ENCODE data around the gene TPBG.

TPBG gene

GRCh38 chr6:82363428-82364086 is at the start of gene TPBG:
TPBG (plus strand) TSS chr6:82363817; CDS start chr6:82364962, 1,145 bp downstream.
- DNase-seq (ENCODE audit: low spot score) = peak; percentile 3

GRCh38 chr6:82322386-82322785 is 41.2 kb upstream of the TPBG start:
- DNase-seq (ENCODE audit: low spot score) = no peak

- no peak for DNase-seq (ENCODE audit: low spot score)
Measured at GRCh38 chr6:82329766-82330165, 33.9 kb upstream of the TPBG start.

GRCh38 chr6:82330171-82330804 is 33.3 kb upstream of the TPBG start:
- no peak for DNase-seq (ENCODE audit: low spot score)

- DNase-seq (ENCODE audit: low spot score) = no peak
Measured at GRCh38 chr6:82331031-82331773, 32.4 kb upstream of the TPBG start.

- no peak for DNase-seq (ENCODE audit: low spot score)
Measured at GRCh38 chr6:82333781-82334180, 29.8 kb upstream of the TPBG start.

GRCh38 chr6:82337688-82338257 is 25.8 kb upstream of the TPBG start:
- no peak for DNase-seq (ENCODE audit: low spot score)

- no peak for DNase-seq (ENCODE audit: low spot score)
Measured at GRCh38 chr6:82348130-82348529, 15.5 kb upstream of the TPBG start.

- DNase-seq (ENCODE audit: low spot score) = no peak
Measured at GRCh38 chr6:82353848-82354247, 9.8 kb upstream of the TPBG start.

- no peak for DNase-seq (ENCODE audit: low spot score)
Measured at GRCh38 chr6:82360552-82360951, 3.1 kb upstream of the TPBG start.

GRCh38 chr6:82361631-82362030 is 2.0 kb upstream of the TPBG start:
- no peak for DNase-seq (ENCODE audit: low spot score)

GRCh38 chr6:82362144-82362543 is 1.5 kb upstream of the TPBG start:
- DNase-seq (ENCODE audit: low spot score) = no peak

- DNase-seq (ENCODE audit: low spot score) = no peak
Measured at GRCh38 chr6:82362878-82363427, 664 bp upstream of the TPBG start.

- DNase-seq (ENCODE audit: low spot score) = no peak
Measured at GRCh38 chr6:82364087-82365015, 734 bp downstream of the TPBG start.

- no peak for DNase-seq (ENCODE audit: low spot score)
Measured at GRCh38 chr6:82365016-82365795, 1.6 kb downstream of the TPBG start.

- DNase-seq (ENCODE audit: low spot score) = no peak
Measured at GRCh38 chr6:82367704-82368103, 4.1 kb downstream of the TPBG start.

- DNase-seq (ENCODE audit: low spot score) = no peak
Measured at GRCh38 chr6:82370788-82371187, 7.2 kb downstream of the TPBG start.

GRCh38 chr6:82371799-82372546 is 8.4 kb downstream of the TPBG start:
- DNase-seq (ENCODE audit: low spot score) = no peak

- DNase-seq (ENCODE audit: low spot score) = no peak
Measured at GRCh38 chr6:82372656-82373055, 9.0 kb downstream of the TPBG start.

GRCh38 chr6:82374516-82374915 is 10.9 kb downstream of the TPBG start:
- DNase-seq (ENCODE audit: low spot score) = no peak
